ENCODE results near the gene LAIR2. TPM values are rescaled to one million over a fixed set of nuclear protein-coding genes. Genes with fewer than 3 reads are reported as not detected.
A peak's percentile ranks its signal among the peaks of the same experiment; 100 is the strongest.

LAIR2 gene
- total RNA-seq, 2 donors from 2014 or later, result 0.94 to 1.7 TPM

DNA sequence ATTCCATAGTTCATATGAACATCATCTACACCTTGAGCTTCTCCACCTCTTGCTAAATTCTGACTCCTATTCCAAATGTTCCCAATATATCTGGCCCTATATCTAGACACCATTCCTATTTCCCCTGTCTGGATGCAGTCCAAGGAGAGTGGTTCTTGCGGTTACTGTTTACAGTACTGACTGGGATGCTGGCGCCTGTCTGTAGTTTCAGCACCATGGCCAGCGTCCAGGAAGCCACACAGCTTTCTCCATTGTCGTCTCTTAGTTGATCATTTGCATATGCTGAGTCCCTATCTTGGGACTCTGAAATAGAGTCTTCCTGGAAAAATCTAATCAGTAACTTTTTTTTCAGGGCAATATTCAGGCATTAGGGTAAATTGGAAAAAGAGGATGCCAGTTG, 14.9 kb downstream of the LAIR2 start:
- ATAC-seq (peak; percentile 46), DNase-seq (peak in 1 of 3 donors; percentile 34)
- no peak overlapping the region for H3K4me3 Mint-ChIP-seq
- no peaks in the 10 kb centered on the region for H3K9me3 ChIP-seq (ENCODE audit: control insufficient read depth, low read length, poor library complexity, severe bottlenecking)
- peaks cover 11% of the 10 kb centered on the region for H3K4me1 Mint-ChIP-seq
- peaks cover 40% of the 10 kb centered on the region for H3K27me3 Mint-ChIP-seq
- H3K27ac Mint-ChIP-seq, result no peak overlapping the region
- no peaks in the 10 kb centered on the region for H3K36me3 Mint-ChIP-seq (ENCODE audit: low read depth)

DNA sequence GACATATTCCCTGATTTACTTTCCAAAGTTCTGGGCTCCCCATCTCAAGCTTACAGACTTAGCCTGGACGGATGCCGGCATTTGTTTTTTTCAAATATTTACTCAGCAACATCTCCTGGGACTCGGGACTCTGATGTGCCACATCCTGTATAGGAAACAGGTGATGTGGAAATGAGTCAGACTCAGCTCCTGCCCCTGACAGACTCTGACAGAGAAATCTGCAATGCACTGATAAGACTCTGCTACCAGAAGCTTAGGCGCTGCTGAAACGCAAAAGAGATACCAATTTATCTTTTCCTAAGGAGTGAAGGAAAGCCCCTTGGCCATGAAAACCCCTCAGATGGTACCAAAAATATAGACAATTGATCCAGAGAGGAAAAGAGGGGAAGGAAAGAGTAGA, 16.2 kb downstream of the LAIR2 start:
- ATAC-seq (no peak), DNase-seq (no peak)
- Mint-ChIP-seq H3K27me3 (peaks cover 34% of the 10 kb centered on the region), H3K36me3 (ENCODE audit: low read depth) (no peaks in the 10 kb centered on the region), H3K4me1 (peaks cover 11% of the 10 kb centered on the region), H3K27ac (no peak overlapping the region), H3K4me3 (no peak overlapping the region)
- no peaks in the 10 kb centered on the region for H3K9me3 ChIP-seq (ENCODE audit: control insufficient read depth, low read length, poor library complexity, severe bottlenecking)

DNA sequence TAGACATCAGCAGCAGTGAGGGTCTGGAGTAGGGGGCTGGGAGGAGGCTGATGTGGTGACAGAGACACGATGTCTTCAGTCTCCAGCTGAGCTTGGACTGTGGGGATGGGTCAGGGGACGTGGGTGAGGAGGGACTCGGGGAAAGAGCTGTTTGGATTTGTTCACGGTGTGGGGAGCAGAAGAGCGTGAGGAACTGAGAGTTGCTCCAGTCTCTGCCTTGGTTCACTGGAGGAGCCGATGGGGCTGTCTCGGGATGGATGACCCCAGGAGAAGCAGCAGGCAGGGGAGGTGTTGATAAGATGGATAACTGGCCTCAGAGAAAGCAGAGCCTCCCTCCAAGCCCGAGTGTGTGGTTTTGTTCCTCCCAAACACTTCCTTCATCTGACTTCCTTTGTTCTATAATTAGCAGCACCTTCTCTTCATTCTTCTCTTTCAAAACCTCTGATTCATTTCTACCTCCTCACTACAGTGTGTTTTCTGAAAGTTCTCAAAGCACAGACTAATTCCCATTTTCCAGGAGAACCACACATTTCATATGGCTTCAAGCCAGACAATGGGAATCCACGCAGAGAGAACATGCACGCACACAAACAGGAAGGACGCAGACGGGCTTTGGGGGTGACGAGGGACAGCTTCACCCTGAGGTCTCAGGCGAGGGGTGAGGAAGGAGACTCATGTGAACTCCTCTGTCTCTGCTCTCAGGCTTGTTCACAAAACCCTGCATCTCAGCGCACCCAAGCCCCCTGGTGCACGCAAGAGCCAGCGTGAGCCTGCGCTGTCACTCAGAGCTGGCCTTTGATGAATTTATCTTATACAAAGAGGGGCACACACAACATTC, 18.6 kb downstream of the LAIR2 start:
- Mint-ChIP-seq H3K36me3 (ENCODE audit: low read depth) (no peaks in the 10 kb centered on the region), H3K4me1 (peaks cover 11% of the 10 kb centered on the region), H3K27ac (no peak overlapping the region), H3K4me3 (no peak overlapping the region), H3K27me3 (peaks cover 32% of the 10 kb centered on the region)
- DNase-seq (no peak), ATAC-seq (no peak)
- no peaks in the 10 kb centered on the region for H3K9me3 ChIP-seq (ENCODE audit: control insufficient read depth, low read length, poor library complexity, severe bottlenecking)

DNA sequence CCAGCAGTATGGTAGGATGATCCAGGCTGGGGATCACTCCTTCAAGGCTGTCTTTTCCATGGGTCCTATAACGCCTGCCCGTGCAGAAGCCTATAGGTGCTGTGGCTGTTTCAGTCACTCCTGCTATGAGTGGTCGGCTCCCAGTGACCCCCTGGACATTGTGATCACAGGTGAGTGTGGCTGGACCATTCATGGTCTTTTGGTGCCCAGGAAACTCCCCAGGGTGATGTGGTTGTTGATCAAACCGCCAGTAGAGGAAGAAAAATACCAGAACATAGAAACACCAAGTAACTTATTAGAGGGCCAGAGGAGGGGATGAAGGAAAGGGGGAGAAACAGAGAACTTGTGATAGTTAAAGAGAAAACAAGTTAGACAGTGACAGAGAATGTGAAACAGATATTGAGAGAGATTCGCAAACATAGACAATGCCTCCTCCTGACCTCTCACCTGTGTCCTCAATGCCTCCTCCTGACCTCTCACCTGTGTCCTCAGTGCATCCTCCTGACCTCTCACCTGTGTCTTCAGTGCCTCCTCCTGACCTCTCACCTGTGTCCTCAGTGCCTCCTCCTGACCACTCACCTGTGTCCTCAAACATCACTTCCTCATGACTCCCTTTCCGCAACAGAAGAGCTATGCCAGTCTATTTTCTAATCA, 19.4 kb downstream of the LAIR2 start:
- Mint-ChIP-seq H3K27me3 (peaks cover 36% of the 10 kb centered on the region), H3K36me3 (ENCODE audit: low read depth) (no peaks in the 10 kb centered on the region), H3K27ac (no peak overlapping the region), H3K4me3 (no peak overlapping the region), H3K4me1 (peaks cover 11% of the 10 kb centered on the region)
- DNase-seq, result no peak
- ATAC-seq, result no peak
- no peaks in the 10 kb centered on the region for H3K9me3 ChIP-seq (ENCODE audit: control insufficient read depth, low read length, poor library complexity, severe bottlenecking)

DNA sequence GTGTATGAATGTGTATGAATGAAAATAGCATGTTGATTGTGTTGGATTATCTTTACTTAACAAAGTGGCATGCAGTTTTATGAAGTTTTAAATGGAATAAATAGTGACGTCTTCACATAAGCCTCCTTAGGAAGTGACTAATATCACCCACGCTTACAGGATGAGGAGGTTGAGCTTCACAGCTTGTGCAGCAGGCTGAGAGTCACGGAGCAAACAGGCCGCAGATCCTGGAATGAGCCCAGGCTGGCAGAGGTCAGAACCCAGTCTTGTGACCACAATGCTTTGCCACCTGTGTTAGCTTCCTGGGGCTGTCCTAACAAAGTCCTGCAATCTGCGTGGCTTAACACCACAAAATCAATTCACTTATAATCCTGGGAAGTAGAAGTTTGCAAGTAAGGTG, 20.8 kb downstream of the LAIR2 start:
- Mint-ChIP-seq H3K4me3 (no peak overlapping the region), H3K4me1 (peaks cover 11% of the 10 kb centered on the region), H3K36me3 (ENCODE audit: low read depth) (no peaks in the 10 kb centered on the region), H3K27me3 (peaks cover 41% of the 10 kb centered on the region), H3K27ac (no peak overlapping the region)
- no peaks in the 10 kb centered on the region for H3K9me3 ChIP-seq (ENCODE audit: control insufficient read depth, low read length, poor library complexity, severe bottlenecking)
- DNase-seq, result no peak
- ATAC-seq, result no peak

DNA sequence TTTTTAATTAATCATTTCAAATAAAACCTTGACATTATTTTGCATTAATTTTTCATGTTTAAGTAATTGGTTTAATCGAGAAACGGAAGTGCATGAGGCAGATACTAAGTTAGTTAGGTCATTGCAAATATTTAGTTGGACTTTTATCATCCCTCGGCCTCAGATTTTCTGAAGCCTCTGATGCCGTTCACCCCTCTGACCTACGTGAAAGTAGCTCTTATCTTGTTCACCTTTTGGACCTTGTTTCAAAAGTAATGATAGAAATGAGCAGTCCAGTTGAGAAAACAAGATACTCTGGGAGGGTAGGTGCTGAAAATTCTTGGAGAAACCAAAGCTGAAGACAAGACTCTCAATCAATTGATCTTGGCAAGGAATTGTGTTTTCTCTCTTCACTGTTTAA, 23.0 kb downstream of the LAIR2 start:
- peaks cover 10% of the 10 kb centered on the region for H3K4me1 Mint-ChIP-seq
- H3K4me3 Mint-ChIP-seq, result no peak overlapping the region
- no peaks in the 10 kb centered on the region for H3K9me3 ChIP-seq (ENCODE audit: control insufficient read depth, low read length, poor library complexity, severe bottlenecking)
- ATAC-seq, result no peak
- H3K36me3 Mint-ChIP-seq (ENCODE audit: low read depth), result no peaks in the 10 kb centered on the region
- peaks cover 48% of the 10 kb centered on the region for H3K27me3 Mint-ChIP-seq
- H3K27ac Mint-ChIP-seq, result no peak overlapping the region
- DNase-seq, result no peak

DNA sequence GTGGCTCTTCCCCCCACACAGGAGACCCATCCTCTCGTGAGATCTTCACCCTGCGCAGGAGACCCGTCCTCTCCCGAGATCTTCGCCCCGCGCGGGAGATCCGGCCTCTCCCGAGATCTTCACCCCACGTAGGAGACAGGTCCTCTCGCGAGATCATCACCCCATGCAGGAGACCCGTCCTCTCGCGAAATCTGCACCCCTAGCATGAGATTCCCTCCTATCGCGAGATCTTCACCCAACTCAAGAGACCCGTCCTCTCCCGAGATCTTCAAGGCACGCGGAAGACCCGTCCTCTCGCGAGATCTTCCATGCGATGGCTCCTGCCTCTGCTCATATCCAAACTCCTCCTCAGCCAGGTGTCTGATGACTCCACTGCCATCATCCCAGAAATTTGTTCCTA, 24.3 kb downstream of the LAIR2 start:
- Mint-ChIP-seq H3K27ac (no peak overlapping the region), H3K36me3 (ENCODE audit: low read depth) (no peaks in the 10 kb centered on the region), H3K4me3 (no peak overlapping the region), H3K4me1 (peaks cover 2% of the 10 kb centered on the region), H3K27me3 (peaks cover 41% of the 10 kb centered on the region)
- no peak for DNase-seq
- ATAC-seq, result no peak
- no peaks in the 10 kb centered on the region for H3K9me3 ChIP-seq (ENCODE audit: control insufficient read depth, low read length, poor library complexity, severe bottlenecking)

DNA sequence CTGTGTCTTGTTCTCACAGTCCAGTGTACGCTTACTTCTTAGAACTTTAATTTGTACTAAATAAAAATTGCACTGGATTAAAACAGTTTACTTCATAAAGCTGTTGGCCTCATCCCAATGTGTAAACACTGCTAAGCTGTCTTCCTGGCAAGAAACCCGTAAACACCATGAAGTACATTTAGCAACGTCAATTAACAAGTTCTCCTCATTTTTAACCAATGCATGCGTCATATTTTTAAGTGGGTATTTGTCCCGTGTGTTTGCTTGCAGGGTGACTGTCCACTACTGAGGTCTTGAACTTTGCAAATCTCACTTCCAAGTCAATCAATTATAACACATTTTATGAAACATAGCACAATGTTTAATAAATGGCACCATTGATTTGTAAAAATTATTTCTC, 28.2 kb downstream of the LAIR2 start:
- no peak overlapping the region for H3K27ac Mint-ChIP-seq
- no peak overlapping the region for H3K4me3 Mint-ChIP-seq
- H3K36me3 Mint-ChIP-seq (ENCODE audit: low read depth), result no peaks in the 10 kb centered on the region
- H3K9me3 ChIP-seq (ENCODE audit: control insufficient read depth, low read length, poor library complexity, severe bottlenecking), result no peaks in the 10 kb centered on the region
- peaks cover 57% of the 10 kb centered on the region for H3K27me3 Mint-ChIP-seq
- ATAC-seq (no peak), DNase-seq (no peak)
- H3K4me1 Mint-ChIP-seq, result no peaks in the 10 kb centered on the region

DNA sequence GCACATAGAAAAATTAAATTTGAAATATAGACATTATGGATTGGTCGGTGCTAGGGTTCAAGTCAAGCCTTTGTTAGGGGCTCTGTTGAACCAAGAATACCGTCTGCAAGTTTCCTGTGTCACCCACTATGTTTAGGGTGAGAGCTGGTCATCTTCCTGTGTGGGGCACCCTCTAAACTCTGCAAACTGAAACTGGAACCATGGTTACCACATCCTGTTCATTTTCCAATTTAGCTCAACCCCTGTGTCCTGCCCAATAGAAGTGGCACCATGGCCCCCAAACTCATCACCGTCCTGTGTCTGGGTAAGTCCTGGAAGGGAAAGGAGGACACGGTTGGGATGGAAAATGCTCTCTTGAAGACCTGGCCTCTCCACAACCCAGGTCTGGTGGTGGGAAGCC, 29.9 kb downstream of the LAIR2 start:
- ATAC-seq (no peak), DNase-seq (no peak)
- H3K9me3 ChIP-seq (ENCODE audit: control insufficient read depth, low read length, poor library complexity, severe bottlenecking), result no peaks in the 10 kb centered on the region
- Mint-ChIP-seq H3K4me1 (no peaks in the 10 kb centered on the region), H3K36me3 (ENCODE audit: low read depth) (no peaks in the 10 kb centered on the region), H3K27me3 (peaks cover 64% of the 10 kb centered on the region), H3K4me3 (no peak overlapping the region), H3K27ac (no peak overlapping the region)

DNA sequence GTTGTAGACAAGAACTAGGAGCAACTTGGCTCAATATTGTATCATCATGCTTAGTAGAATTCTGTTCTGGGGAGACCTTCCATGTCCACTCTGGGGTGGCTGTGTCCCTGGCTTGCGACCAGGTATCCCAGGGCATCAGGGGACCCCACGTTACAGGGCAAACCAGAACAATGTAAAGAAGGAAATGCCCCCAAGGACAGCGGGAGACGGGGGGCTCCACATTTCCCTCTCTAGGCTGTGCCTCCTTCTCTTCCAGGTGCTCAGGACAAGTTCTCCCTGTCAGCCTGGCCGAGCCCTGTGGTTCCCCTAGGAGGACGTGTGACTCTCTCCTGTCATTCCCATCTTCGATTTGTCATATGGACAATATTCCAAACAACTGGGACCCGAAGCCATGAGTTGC, 30.8 kb downstream of the LAIR2 start:
- no peak for DNase-seq
- ATAC-seq, result no peak
- Mint-ChIP-seq H3K27ac (no peak overlapping the region), H3K36me3 (ENCODE audit: low read depth) (no peaks in the 10 kb centered on the region), H3K4me1 (no peaks in the 10 kb centered on the region), H3K27me3 (peaks cover 64% of the 10 kb centered on the region), H3K4me3 (no peak overlapping the region)
- H3K9me3 ChIP-seq (ENCODE audit: control insufficient read depth, low read length, poor library complexity, severe bottlenecking), result no peaks in the 10 kb centered on the region

DNA sequence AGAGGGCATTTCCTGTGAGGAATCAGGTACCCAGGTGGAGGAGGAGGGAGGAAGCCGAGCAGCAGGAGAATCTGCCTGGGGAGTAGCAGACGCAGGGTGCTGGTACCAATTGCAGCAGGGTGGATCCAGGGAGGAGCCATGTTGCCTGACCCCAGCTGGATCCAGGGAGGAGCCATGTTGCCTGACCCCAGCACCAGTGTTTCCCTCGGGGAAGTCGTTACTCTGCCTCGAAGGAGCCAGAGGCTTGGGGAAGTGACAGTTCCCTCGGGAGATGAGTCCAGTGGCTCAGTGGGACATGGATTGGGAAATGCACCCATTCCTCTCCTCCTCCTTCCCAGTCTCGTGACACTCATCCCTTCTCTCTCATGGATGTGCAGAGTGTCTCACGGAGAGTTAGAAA, 31.5 kb downstream of the LAIR2 start:
- peaks cover 58% of the 10 kb centered on the region for H3K27me3 Mint-ChIP-seq
- no peaks in the 10 kb centered on the region for H3K36me3 Mint-ChIP-seq (ENCODE audit: low read depth)
- H3K4me3 Mint-ChIP-seq, result no peak overlapping the region
- ATAC-seq (no peak), DNase-seq (no peak)
- no peaks in the 10 kb centered on the region for H3K4me1 Mint-ChIP-seq
- no peak overlapping the region for H3K27ac Mint-ChIP-seq
- H3K9me3 ChIP-seq (ENCODE audit: control insufficient read depth, low read length, poor library complexity, severe bottlenecking), result no peaks in the 10 kb centered on the region

DNA sequence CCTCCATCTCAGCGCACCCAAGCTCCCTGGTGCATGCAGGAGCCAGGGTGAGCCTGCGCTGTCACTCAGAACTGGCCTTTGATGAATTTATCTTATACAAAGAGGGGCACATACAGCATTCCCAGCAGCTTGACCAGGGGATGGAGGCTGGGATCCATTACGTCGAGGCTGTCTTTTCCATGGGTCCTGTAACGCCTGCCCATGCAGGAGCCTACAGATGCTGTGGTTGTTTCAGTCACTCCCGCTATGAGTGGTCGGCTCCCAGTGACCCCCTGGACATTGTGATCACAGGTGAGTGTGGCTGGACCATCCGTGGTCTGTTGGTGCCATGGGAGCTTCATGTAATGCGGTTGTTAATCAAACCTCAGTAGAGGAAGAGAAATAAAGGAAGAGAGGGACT, 33.0 kb downstream of the LAIR2 start:
- no peaks in the 10 kb centered on the region for H3K36me3 Mint-ChIP-seq (ENCODE audit: low read depth)
- no peak overlapping the region for H3K27ac Mint-ChIP-seq
- peaks cover 55% of the 10 kb centered on the region for H3K27me3 Mint-ChIP-seq
- H3K4me3 Mint-ChIP-seq, result no peak overlapping the region
- no peaks in the 10 kb centered on the region for H3K9me3 ChIP-seq (ENCODE audit: control insufficient read depth, low read length, poor library complexity, severe bottlenecking)
- no peaks in the 10 kb centered on the region for H3K4me1 Mint-ChIP-seq
- ATAC-seq (no peak), DNase-seq (no peak)

DNA sequence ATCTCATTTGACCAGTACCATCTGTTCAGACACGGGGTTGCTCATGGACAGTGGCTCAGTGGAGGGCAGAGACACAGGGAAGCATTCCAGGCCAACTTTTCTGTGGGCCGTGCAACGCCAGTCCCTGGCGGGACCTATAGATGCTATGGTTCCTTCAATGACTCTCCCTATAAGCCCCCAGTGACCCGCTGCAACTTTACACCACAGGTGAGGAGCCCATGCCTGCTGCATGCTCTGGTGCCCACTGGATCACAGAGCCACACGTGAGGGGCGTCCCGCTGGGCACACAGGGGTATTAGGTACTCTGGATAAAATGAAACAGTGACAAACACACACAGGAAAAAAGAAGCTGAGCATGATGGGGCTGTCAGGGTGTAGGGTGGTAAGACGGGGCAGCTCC, 34.3 kb downstream of the LAIR2 start:
- H3K9me3 ChIP-seq (ENCODE audit: control insufficient read depth, low read length, poor library complexity, severe bottlenecking), result no peaks in the 10 kb centered on the region
- Mint-ChIP-seq H3K27me3 (peaks cover 49% of the 10 kb centered on the region), H3K4me3 (no peak overlapping the region), H3K36me3 (ENCODE audit: low read depth) (no peaks in the 10 kb centered on the region), H3K4me1 (no peaks in the 10 kb centered on the region), H3K27ac (no peak overlapping the region)
- no peak for DNase-seq
- ATAC-seq, result no peak

DNA sequence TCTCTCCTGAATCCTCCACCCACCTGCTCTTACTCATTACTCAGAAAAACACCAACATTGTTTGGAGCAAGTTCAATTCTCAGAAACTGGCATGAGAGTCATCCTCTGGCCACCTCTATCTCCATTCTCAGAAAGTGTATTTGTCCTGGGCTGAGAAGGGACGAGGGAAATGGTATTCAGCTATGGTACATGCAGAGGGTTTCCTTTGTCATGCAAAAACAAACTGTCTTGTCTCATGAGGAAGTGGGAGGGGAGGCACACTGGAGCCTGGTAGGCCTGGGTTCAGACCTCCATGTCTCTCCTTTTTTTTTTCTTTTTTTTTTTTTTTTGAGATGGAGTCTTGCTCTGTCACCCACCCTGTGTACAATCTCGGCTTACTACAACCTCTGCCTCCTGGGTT, 39.1 kb downstream of the LAIR2 start:
- H3K4me1 Mint-ChIP-seq, result no peaks in the 10 kb centered on the region
- peaks cover 34% of the 10 kb centered on the region for H3K27me3 Mint-ChIP-seq
- no peak for ATAC-seq

More for the DNA sequence above, 39.1 kb downstream of the LAIR2 start:
- DNase-seq, result no peak
- Mint-ChIP-seq H3K27ac (no peak overlapping the region), H3K36me3 (ENCODE audit: low read depth) (peaks cover 4% of the 10 kb centered on the region), H3K4me3 (no peak overlapping the region)
- no peaks in the 10 kb centered on the region for H3K9me3 ChIP-seq (ENCODE audit: control insufficient read depth, low read length, poor library complexity, severe bottlenecking)

Data from T-helper 17 cell (primary cell).